Osteoblast (primary cell): ENCODE data around the gene BSCL2. TPM values are rescaled to one million over a fixed set of nuclear protein-coding genes. Genes with fewer than 3 reads are reported as not detected.
A peak's percentile ranks its signal among the peaks of the same experiment; 100 is the strongest.

Experiments
- DNase-seq: peaks from one replicate; pipeline ENCODE4 v3.0.0; 2011; ENCODE audit warnings: low spot score, mixed read lengths; ENCODE audit not compliant: insufficient read length; ENCODE audit errors: missing footprints
- H2AFZ ChIP-seq: 2 replicates; pipeline ENCODE4 v1.6.0; 2011; ENCODE audit warnings: mild to moderate bottlenecking, low read length
- H3K27ac ChIP-seq: 2 replicates; pipeline ENCODE4 v1.5.1; 2011; ENCODE audit warnings: mild to moderate bottlenecking, low read depth, low read length, moderate library complexity
- H3K27me3 ChIP-seq: 2 replicates; pipeline ENCODE4 v1.6.0; 2012; ENCODE audit warnings: mild to moderate bottlenecking, control low read depth, inconsistent platforms, low read length, moderate library complexity; ENCODE audit not compliant: insufficient read depth
- H3K36me3 ChIP-seq: 2 replicates; pipeline ENCODE4 v1.5.1; 2011; ENCODE audit warnings: mild to moderate bottlenecking, low read length, control low read depth, moderate library complexity; ENCODE audit not compliant: insufficient read depth
- H3K4me1 ChIP-seq: 2 replicates; pipeline ENCODE4 v1.5.1; 2011; ENCODE audit warnings: mild to moderate bottlenecking, low read length, control low read depth, moderate library complexity; ENCODE audit not compliant: insufficient read depth
- H3K4me2 ChIP-seq: 2 replicates; pipeline ENCODE4 v1.6.0; 2011; ENCODE audit warnings: mild to moderate bottlenecking, low read length; ENCODE audit not compliant: insufficient read depth
- H3K4me3 ChIP-seq: fragments of 200-600 bp; sonication (generic); 3 replicates; pipeline ENCODE4 v1.5.1; 2012; ENCODE audit warnings: mild to moderate bottlenecking, low read length, inconsistent platforms; ENCODE audit not compliant: insufficient read depth
- H3K79me2 ChIP-seq: 2 replicates; pipeline ENCODE4 v1.6.0; 2012; ENCODE audit warnings: mild to moderate bottlenecking, low read length, control low read depth, inconsistent platforms; ENCODE audit not compliant: insufficient read depth
- H3K9me3 ChIP-seq: 2 replicates; pipeline ENCODE4 v1.5.1; 2011; ENCODE audit warnings: low read depth, low read length, control low read depth
- H4K20me1 ChIP-seq: 2 replicates; pipeline ENCODE4 v1.6.0; 2012; ENCODE audit warnings: mild to moderate bottlenecking, low read length, control low read depth; ENCODE audit not compliant: insufficient read depth
- total RNA-seq: library from RNA; depleted of rRNA; stranded (reverse); fragments of >200 nt; gene quantifications from 2 replicates; pipeline ENCODE4 v1.2.3, GENCODE V29; 2012
- TF ChIP-seq, protein P1 (sequence below): IDR thresholded peaks from 2 replicates; pipeline ENCODE4 v1.5.1; 2011; ENCODE audit warnings: mild to moderate bottlenecking, low read depth, low read length, moderate library complexity; ENCODE audit errors: extremely low read depth

BSCL2 gene
- total RNA-seq, 1 donor, result 67.7 TPM

GRCh38 chr11:62664405-62665074, 42.7 kb downstream of the BSCL2 start:
- Histone ChIP-seq H3K27me3 (no peaks in the 10 kb centered on the region), H4K20me1 (peaks cover 10% of the 10 kb centered on the region), H3K79me2 (peaks cover 35% of the 10 kb centered on the region), H3K36me3 (peaks cover 24% of the 10 kb centered on the region), H3K4me3 (peak overlapping the region; percentile 97), H3K4me2 (peak overlapping the region; percentile 91), H2AFZ (peak overlapping the region; percentile 90), H3K9me3 (no peaks in the 10 kb centered on the region), H3K27ac (peak overlapping the region; percentile 82), H3K4me1 (peaks cover 18% of the 10 kb centered on the region)
- TF ChIP-seq, protein P1, sequence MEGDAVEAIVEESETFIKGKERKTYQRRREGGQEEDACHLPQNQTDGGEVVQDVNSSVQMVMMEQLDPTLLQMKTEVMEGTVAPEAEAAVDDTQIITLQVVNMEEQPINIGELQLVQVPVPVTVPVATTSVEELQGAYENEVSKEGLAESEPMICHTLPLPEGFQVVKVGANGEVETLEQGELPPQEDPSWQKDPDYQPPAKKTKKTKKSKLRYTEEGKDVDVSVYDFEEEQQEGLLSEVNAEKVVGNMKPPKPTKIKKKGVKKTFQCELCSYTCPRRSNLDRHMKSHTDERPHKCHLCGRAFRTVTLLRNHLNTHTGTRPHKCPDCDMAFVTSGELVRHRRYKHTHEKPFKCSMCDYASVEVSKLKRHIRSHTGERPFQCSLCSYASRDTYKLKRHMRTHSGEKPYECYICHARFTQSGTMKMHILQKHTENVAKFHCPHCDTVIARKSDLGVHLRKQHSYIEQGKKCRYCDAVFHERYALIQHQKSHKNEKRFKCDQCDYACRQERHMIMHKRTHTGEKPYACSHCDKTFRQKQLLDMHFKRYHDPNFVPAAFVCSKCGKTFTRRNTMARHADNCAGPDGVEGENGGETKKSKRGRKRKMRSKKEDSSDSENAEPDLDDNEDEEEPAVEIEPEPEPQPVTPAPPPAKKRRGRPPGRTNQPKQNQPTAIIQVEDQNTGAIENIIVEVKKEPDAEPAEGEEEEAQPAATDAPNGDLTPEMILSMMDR, result no peak
- DNase-seq, result peak; percentile 91

GRCh38 chr11:62656796-62657429, 50.3 kb downstream of the BSCL2 start:
- peaks cover 12% of the 10 kb centered on the region for H3K79me2 ChIP-seq
- no peaks in the 10 kb centered on the region for H3K36me3 ChIP-seq
- no peak overlapping the region for H3K27ac ChIP-seq
- no peaks in the 10 kb centered on the region for H4K20me1 ChIP-seq
- H3K4me3 ChIP-seq, result no peak overlapping the region
- no peaks in the 10 kb centered on the region for H3K9me3 ChIP-seq
- TF ChIP-seq, protein P1, result no peak
- DNase-seq, result peak; percentile 23
- no peak overlapping the region for H3K4me2 ChIP-seq
- H3K27me3 ChIP-seq, result no peaks in the 10 kb centered on the region
- peaks cover 8% of the 10 kb centered on the region for H3K4me1 ChIP-seq
- no peak overlapping the region for H2AFZ ChIP-seq

GRCh38 chr11:62654297-62654696, 52.9 kb downstream of the BSCL2 start:
- no peak overlapping the region for H3K4me2 ChIP-seq
- H3K36me3 ChIP-seq, result peaks cover 6% of the 10 kb centered on the region
- H3K9me3 ChIP-seq, result no peaks in the 10 kb centered on the region
- H3K4me3 ChIP-seq, result no peak overlapping the region
- H3K27ac ChIP-seq, result no peak overlapping the region
- peak overlapping the region; percentile 27 for H2AFZ ChIP-seq
- H3K4me1 ChIP-seq, result peaks cover 13% of the 10 kb centered on the region
- no peaks in the 10 kb centered on the region for H4K20me1 ChIP-seq
- no peaks in the 10 kb centered on the region for H3K27me3 ChIP-seq
- H3K79me2 ChIP-seq, result peaks cover 32% of the 10 kb centered on the region
- TF ChIP-seq, protein P1, result no peak
- no peak for DNase-seq
